Endothelial cell of umbilical vein (primary cell): Measurements from ENCODE around the gene SYNPO2. TPM values are rescaled to one million over a fixed set of nuclear protein-coding genes. Genes with fewer than 3 reads are reported as not detected.

Experiments used
- BruUV-seq: library from RNA; stranded (reverse); fragments of 400-500 nt; replicated peaks from 2 replicates; lab custom pipeline; 2021; lab: Mats Ljungman, UMichigan
- CTCF ChIA-PET: fragments of 300-600, 350-600 bp; sonication (Branson Sonifier 250); formaldehyde crosslinking; loops from one replicate; lab custom pipeline; 2021; ENCODE audit warnings: antibody characterized with exemption, inconsistent platforms; lab: Charles Lee
- POLR2A ChIA-PET: fragments of 300-600, 350-600 bp; sonication (Branson Sonifier 250); formaldehyde crosslinking; loops from one replicate; lab custom pipeline; 2021; ENCODE audit warnings: antibody characterized with exemption, inconsistent platforms; lab: Charles Lee
- DNase-seq: peaks from one replicate; pipeline ENCODE4 v3.0.0-alpha.2; 2011; ENCODE audit warnings: low read depth, low spot score
- FAIRE-seq: peaks from 2 replicates; lab custom pipeline; 2011; peaks lifted over from hg19 to GRCh38; lab: Jason Lieb, UNC
- H2AFZ ChIP-seq: 2 replicates; pipeline ENCODE4 v1.6.0; 2012; ENCODE audit warnings: low read depth, low read length, control low read depth, inconsistent platforms
- H3K27ac ChIP-seq: 2 replicates; pipeline ENCODE4 v1.5.1; 2011; ENCODE audit warnings: low read depth, mild to moderate bottlenecking, control low read depth, low read length, moderate library complexity; ENCODE audit not compliant: insufficient read depth
- H3K27me3 ChIP-seq, 2 experiments: 2 replicates each; pipeline versions ENCODE4 v1.6.0 to v1.6.1; 2011; ENCODE audit warnings: low read length in 2 of 2, mixed read lengths in 1 of 2; ENCODE audit not compliant: control insufficient read depth in 2 of 2, insufficient read depth in 2 of 2
- H3K36me3 ChIP-seq, 2 experiments: 2 replicates in 1 of 2; 3 replicates in 1 of 2; pipeline ENCODE4 v1.5.1; 2011; ENCODE audit warnings: low read length in 2 of 2, mild to moderate bottlenecking in 1 of 2, moderate library complexity in 1 of 2; ENCODE audit not compliant: control insufficient read depth in 2 of 2, insufficient read depth in 2 of 2; ENCODE audit errors: extremely low read depth in 1 of 2
- H3K4me1 ChIP-seq: 3 replicates; pipeline ENCODE4 v1.5.1; 2011; ENCODE audit warnings: mild to moderate bottlenecking, low read length; ENCODE audit not compliant: control insufficient read depth, insufficient read depth; ENCODE audit errors: extremely low read depth
- H3K4me2 ChIP-seq: 2 replicates; pipeline ENCODE4 v1.6.1; 2011; ENCODE audit warnings: low read length, control low read depth, mixed read lengths; ENCODE audit not compliant: insufficient read depth
- H3K4me3 ChIP-seq, 3 experiments: fragments of 200-600 bp in 1 of 3; sonication (generic), shearing (Covaris generic) in 1 of 3; replicated peaks in 1 of 3; 2 replicates each; pipeline ENCODE4 v1.5.1; 2011 to 2016; ENCODE audit warnings: control low read depth in 3 of 3, low read length in 3 of 3, mild to moderate bottlenecking in 2 of 3, inconsistent platforms in 1 of 3, low read depth in 1 of 3, moderate library complexity in 1 of 3; ENCODE audit not compliant: insufficient read depth in 1 of 3
- H3K79me2 ChIP-seq: 2 replicates; pipeline ENCODE4 v1.6.0; 2012; ENCODE audit warnings: low read length, inconsistent platforms; ENCODE audit not compliant: control insufficient read depth, insufficient read depth
- H3K9ac ChIP-seq: replicated peaks from 2 replicates; pipeline ENCODE3; 2011; ENCODE audit warnings: low read length, control low read depth; ENCODE audit not compliant: insufficient read depth; ENCODE audit errors: extremely low read depth
- H3K9me1 ChIP-seq: replicated peaks from 3 replicates; pipeline ENCODE4 v1.6.0; 2011; ENCODE audit warnings: mild to moderate bottlenecking, low read length; ENCODE audit not compliant: control insufficient read depth, insufficient read depth; ENCODE audit errors: extremely low read depth
- H3K9me3 ChIP-seq: replicated peaks from 2 replicates; pipeline ENCODE4 v1.5.1; 2012; ENCODE audit warnings: low read length, inconsistent platforms; ENCODE audit not compliant: control insufficient read depth, insufficient read depth
- H4K20me1 ChIP-seq: replicated peaks from 2 replicates; pipeline ENCODE3; 2011; ENCODE audit warnings: mild to moderate bottlenecking, low read length; ENCODE audit not compliant: control insufficient read depth, insufficient read depth; ENCODE audit errors: extremely low read depth
- EZH2 ChIP-seq: IDR thresholded peaks from 2 replicates; pipeline ENCODE4 v1.6.1; 2012; ENCODE audit warnings: borderline replicate concordance, low read depth, mild to moderate bottlenecking, moderate library complexity, low read length, inconsistent platforms; ENCODE audit not compliant: severe bottlenecking
- FOS ChIP-seq: IDR thresholded peaks from 2 replicates; pipeline ENCODE4 v1.6.1; 2011; ENCODE audit warnings: mild to moderate bottlenecking, low read length, moderate library complexity, borderline replicate concordance; ENCODE audit not compliant: insufficient read depth
- GATA2 ChIP-seq: IDR thresholded peaks from 2 replicates; pipeline ENCODE4 v1.7.0; 2011; ENCODE audit warnings: low read depth, mild to moderate bottlenecking, moderate library complexity, mixed read lengths, low read length; ENCODE audit not compliant: insufficient read length, insufficient read depth
- JUN ChIP-seq: IDR thresholded peaks from 2 replicates; pipeline ENCODE4 v1.6.1; 2011; ENCODE audit warnings: borderline replicate concordance, low read depth; ENCODE audit not compliant: insufficient read length, insufficient read depth
- MYC ChIP-seq: IDR thresholded peaks from one replicate; pipeline ENCODE4 v1.6.1; 2011; ENCODE audit warnings: mild to moderate bottlenecking, low read depth, low read length
- POLR2A ChIP-seq: IDR thresholded peaks from 2 replicates; pipeline ENCODE4 v1.6.1; 2012; ENCODE audit warnings: low read depth, mild to moderate bottlenecking, control low read depth, low read length
- POLR2AphosphoS5 ChIP-seq: IDR thresholded peaks from 2 replicates; pipeline ENCODE4 v1.6.1; 2012; ENCODE audit warnings: low read depth, mild to moderate bottlenecking, control low read depth, low read length, moderate library complexity; ENCODE audit not compliant: insufficient read depth
- dilution Hi-C: fragments of 300-500 bp; cut with MboI; formaldehyde crosslinking; loops from one replicate; pipeline ENCODE4 v1.15.0; 2019; ENCODE audit warnings: low sequenced_read_pairs; ENCODE audit not compliant: extremely low pct_ligation_motif_present
- intact Hi-C: fragments of 100-400 bp; cut with micrococcal nuclease; formaldehyde crosslinking; loops from one replicate; pipeline ENCODE4 v1.10.0; 2022
- polyA plus RNA-seq, 4 experiments: library from polyadenylated mRNA; depleted of rRNA in 3 of 4; stranded (reverse) in 3 of 4; unstranded in 1 of 4; fragments of >200 nt; gene quantifications; 2 replicates each; pipeline versions ENCODE4 v1.2.1 to v1.2.3, GENCODE V29; 2011 to 2012; ENCODE audit warnings: missing spikeins in 1 of 4
- total RNA-seq: library from RNA; stranded (reverse); gene quantifications from 2 replicates; pipeline ENCODE4 v1.2.3, GENCODE V29; 2021
- TF ChIP-seq, protein P1 (sequence below): IDR thresholded peaks from 2 replicates; pipeline ENCODE4 v1.6.1; 2011; ENCODE audit not compliant: insufficient read depth, insufficient read length
- TF ChIP-seq, protein P2 (sequence below), 2 donors: IDR thresholded peaks; 1 replicate in 1 of 2; 2 replicates in 1 of 2; pipeline ENCODE4 v1.5.1; 2011; ENCODE audit warnings: low read length in 2 of 2, mild to moderate bottlenecking in 2 of 2, moderate library complexity in 2 of 2, control low read depth in 1 of 2, inconsistent platforms in 1 of 2, low read depth in 1 of 2; ENCODE audit not compliant: insufficient read depth in 1 of 2; ENCODE audit errors: extremely low read depth in 1 of 2

The SYNPO2 gene
- total and polyA plus RNA-seq, 2 donors (not counting 3 experiments of a cell fraction or from before 2014, with no cell fraction given), result 0.06 to 0.13 TPM

DNA sequence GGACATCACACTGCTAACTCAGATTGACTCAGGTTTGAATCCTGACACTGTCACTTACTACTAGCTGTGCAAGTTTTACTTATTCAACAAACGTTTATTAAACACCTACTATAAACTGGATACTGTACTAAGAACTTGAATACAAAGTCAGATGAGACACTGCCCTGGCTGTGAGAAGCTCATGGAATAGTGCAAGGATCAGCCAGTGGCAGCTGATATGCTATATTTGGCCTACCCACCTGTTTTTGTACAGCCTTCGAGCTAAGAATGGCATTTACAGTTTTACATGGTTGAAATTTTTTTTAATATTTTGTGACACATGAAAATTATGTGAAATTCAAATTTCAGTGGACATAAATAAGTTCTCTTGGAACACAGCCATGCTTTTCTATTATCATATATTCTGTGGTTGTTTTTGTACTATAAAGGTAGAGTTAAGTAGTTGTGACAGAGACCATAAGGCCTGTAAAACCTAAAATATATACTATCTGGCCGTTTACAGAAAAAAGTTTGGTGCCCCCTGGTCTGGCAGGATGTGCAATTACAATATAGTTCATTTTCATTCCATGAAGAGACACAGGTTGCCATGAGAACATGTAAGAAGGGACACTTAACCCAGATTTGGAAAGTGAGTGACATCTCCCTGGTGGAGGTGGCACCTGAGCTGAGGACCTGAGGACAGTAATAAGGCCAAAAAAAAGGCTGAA is 49.3 kb upstream of the SYNPO2 start:
- CTCF ChIA-PET, result interaction anchor here (1.2 to 2.1 kb wide), 4 partner anchors 16 to 65 kb away, joined by 3 to 9 read pairs (median 8); no protein-coding TSS in a partner anchor
- Histone ChIP-seq H4K20me1 (no peaks in the 10 kb centered on the region), H3K4me2 (no peak overlapping the region), H3K27me3 (no peaks in the 10 kb centered on the region), H2AFZ (no peak overlapping the region), H3K9ac (no peak overlapping the region), H3K27ac (no peak overlapping the region), H3K36me3 (no peaks in the 10 kb centered on the region), H3K79me2 (peaks cover 13% of the 10 kb centered on the region), H3K9me1 (no peaks in the 10 kb centered on the region), H3K4me3 (no peak overlapping the region), H3K9me3 (no peaks in the 10 kb centered on the region), H3K4me1 (peaks cover 24% of the 10 kb centered on the region)
- no TSS peak for BruUV-seq
- dilution Hi-C loops, result no loop called here
- intact Hi-C loops, result loop anchor here (5.0 to 10.0 kb wide), 4 partner anchors 128 to 685 kb away; partner anchors contain the start of gene USP53
- POLR2A ChIA-PET, result interaction anchor here (0.6 kb wide), 1 partner anchor 11 kb away, joined by 4 read pairs; no protein-coding TSS in a partner anchor
- no peak for FAIRE-seq
- DNase-seq, result no peak
- no peak for TF ChIP-seq GATA2
- no peak for TF ChIP-seq POLR2AphosphoS5
- TF ChIP-seq MYC, result no peak
- no peak for TF ChIP-seq JUN
- no peak for TF ChIP-seq FOS
- TF ChIP-seq, protein P1, sequence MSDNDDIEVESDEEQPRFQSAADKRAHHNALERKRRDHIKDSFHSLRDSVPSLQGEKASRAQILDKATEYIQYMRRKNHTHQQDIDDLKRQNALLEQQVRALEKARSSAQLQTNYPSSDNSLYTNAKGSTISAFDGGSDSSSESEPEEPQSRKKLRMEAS, result no peak
- TF ChIP-seq POLR2A, result no peak
- TF ChIP-seq, protein P2, sequence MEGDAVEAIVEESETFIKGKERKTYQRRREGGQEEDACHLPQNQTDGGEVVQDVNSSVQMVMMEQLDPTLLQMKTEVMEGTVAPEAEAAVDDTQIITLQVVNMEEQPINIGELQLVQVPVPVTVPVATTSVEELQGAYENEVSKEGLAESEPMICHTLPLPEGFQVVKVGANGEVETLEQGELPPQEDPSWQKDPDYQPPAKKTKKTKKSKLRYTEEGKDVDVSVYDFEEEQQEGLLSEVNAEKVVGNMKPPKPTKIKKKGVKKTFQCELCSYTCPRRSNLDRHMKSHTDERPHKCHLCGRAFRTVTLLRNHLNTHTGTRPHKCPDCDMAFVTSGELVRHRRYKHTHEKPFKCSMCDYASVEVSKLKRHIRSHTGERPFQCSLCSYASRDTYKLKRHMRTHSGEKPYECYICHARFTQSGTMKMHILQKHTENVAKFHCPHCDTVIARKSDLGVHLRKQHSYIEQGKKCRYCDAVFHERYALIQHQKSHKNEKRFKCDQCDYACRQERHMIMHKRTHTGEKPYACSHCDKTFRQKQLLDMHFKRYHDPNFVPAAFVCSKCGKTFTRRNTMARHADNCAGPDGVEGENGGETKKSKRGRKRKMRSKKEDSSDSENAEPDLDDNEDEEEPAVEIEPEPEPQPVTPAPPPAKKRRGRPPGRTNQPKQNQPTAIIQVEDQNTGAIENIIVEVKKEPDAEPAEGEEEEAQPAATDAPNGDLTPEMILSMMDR (IDR thresholded peaks at IDR 0.05; ENCODE audit: extremely low read depth in 1 of 2, insufficient read depth in 1 of 2, low read depth in 1 of 2, low read length in 2 of 2), result no peak
- no peak for TF ChIP-seq EZH2
